ENCODE results near the gene TRPC4AP. TPM values are rescaled to one million over a fixed set of nuclear protein-coding genes. Genes with fewer than 3 reads are reported as not detected.

TRPC4AP gene
- total RNA-seq, 1 experiment from 2014 or later, result 48.6 TPM

DNA sequence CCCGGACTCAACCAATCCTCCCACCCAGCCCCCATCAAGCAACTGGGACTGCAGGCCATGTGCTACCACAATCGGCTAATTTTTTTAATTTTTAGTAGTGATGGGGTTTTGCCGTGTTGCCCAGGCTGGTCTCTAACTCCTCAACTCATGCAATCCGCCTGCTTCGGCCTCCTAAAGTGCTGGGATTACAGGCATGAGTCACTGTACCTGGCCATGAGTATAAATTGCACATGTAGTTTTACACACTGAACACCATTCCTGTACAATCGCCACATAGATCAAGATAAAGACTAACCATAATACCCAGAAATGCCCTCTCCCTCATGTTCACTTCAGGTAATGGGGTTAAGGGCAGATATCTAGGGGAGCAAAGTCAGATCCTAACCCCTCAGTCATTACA lies 26.4 kb downstream of the TRPC4AP start:
- no peak overlapping the region for H2AFZ ChIP-seq (ENCODE audit: low read depth, low read length, poor library complexity, severe bottlenecking)
- H3K4me2 ChIP-seq (ENCODE audit: low read length), result no peak overlapping the region
- no peak overlapping the region for H3K27ac ChIP-seq (ENCODE audit: low read depth, low read length)
- RAD21 ChIA-PET (ENCODE audit: low non-redundant PET in 1 of 2, low total read pairs in 2 of 2, uncharacterized antibody in 2 of 2, unreplicated experiment in 2 of 2), result no interaction called here
- H3K9me3 ChIP-seq (ENCODE audit: control insufficient read depth in 1 of 2, insufficient read depth in 1 of 2, low read depth in 1 of 2, low read length in 2 of 2), result no peaks in the 10 kb centered on the region
- H3K9ac ChIP-seq (ENCODE audit: low read length), result no peak overlapping the region
- DNase-seq (ENCODE audit: low read depth, low spot score) (no peak), ATAC-seq (no peak)
- BruUV-seq (replicated peaks), result no TSS peak
- H3K4me3 ChIP-seq (replicated peaks in 1 of 2; ENCODE audit: low read depth in 1 of 2, low read length in 2 of 2), result no peak overlapping the region
- CTCF ChIA-PET, result no interaction called here
- no peaks in the 10 kb centered on the region for H3K4me1 ChIP-seq (ENCODE audit: control insufficient read depth in 1 of 2, insufficient read depth in 2 of 2, low read length in 2 of 2)
- no peaks in the 10 kb centered on the region for H3K9me2 ChIP-seq (ENCODE audit: insufficient read depth)
- intact Hi-C loops (cut with micrococcal nuclease), result no loop called here
- POLR2A ChIA-PET, result no interaction called here
- no peaks in the 10 kb centered on the region for H3K27me3 ChIP-seq (ENCODE audit: insufficient read depth, low read length)
- H4K20me1 ChIP-seq (ENCODE audit: insufficient read depth), result peaks cover 13% of the 10 kb centered on the region; the same call in 1 of the 2 replicates
- peaks cover 68% of the 10 kb centered on the region for H3K79me2 ChIP-seq (ENCODE audit: insufficient read depth, low read length)
- peaks cover 0 to 3% of the 10 kb centered on the region in 2 experiments; a peak in 2 of 4 replicates for H3K36me3 ChIP-seq (ENCODE audit: control insufficient read depth in 1 of 2, insufficient read depth in 2 of 2, low read length in 2 of 2)
- no peak for TF ChIP-seq CBX3 (IDR thresholded peaks at IDR 0.05; ENCODE audit: low read depth)
- TF ChIP-seq ELF1 (IDR thresholded peaks at IDR 0.05; ENCODE audit: borderline replicate concordance, low read depth), result no peak
- no peak for TF ChIP-seq EGR1 (IDR thresholded peaks at IDR 0.05; ENCODE audit: low read depth)
- no peak for TF ChIP-seq YY1 (IDR thresholded peaks at IDR 0.05; ENCODE audit: extremely low read depth, insufficient replicate concordance, low read depth, low read length)
- TF ChIP-seq FOSL1 (IDR thresholded peaks at IDR 0.05; ENCODE audit: low read depth), result no peak

DNA sequence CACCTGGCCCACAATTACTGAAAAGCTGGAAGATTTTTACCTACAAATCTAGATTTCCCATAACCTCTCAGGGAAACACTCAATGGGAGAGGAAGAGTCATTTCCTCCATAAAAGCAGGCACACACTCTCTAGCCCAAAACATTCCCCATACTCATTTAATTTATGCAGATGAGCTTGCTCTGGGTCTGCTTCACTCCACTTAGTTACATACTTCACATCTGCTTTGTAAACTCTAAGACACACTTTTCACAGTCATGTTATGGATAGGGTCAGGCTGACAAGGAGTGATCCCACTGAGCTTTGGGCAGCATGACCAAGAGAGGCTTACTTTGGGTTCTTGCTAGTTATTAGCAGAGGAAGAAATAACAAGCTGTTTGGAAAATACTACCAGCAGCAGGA lies 27.4 kb downstream of the TRPC4AP start:
- intact Hi-C loops (cut with micrococcal nuclease), result no loop called here
- no peaks in the 10 kb centered on the region for H3K4me1 ChIP-seq (ENCODE audit: control insufficient read depth in 1 of 2, insufficient read depth in 2 of 2, low read length in 2 of 2)
- H3K4me2 ChIP-seq (ENCODE audit: low read length), result no peak overlapping the region
- ChIA-PET RAD21 (ENCODE audit: low non-redundant PET in 1 of 2, low total read pairs in 2 of 2, uncharacterized antibody in 2 of 2, unreplicated experiment in 2 of 2) (no interaction called here), CTCF (interaction anchor here (0.6 kb wide), 1 partner anchor 31 kb away, joined by 3 read pairs; no protein-coding TSS in a partner anchor), POLR2A (no interaction called here)
- no peak overlapping the region for H3K4me3 ChIP-seq (replicated peaks in 1 of 2; ENCODE audit: low read depth in 1 of 2, low read length in 2 of 2)
- no peaks in the 10 kb centered on the region for H3K27me3 ChIP-seq (ENCODE audit: insufficient read depth, low read length)
- peaks cover 0 to 3% of the 10 kb centered on the region in 2 experiments; a peak in 2 of 4 replicates for H3K36me3 ChIP-seq (ENCODE audit: control insufficient read depth in 1 of 2, insufficient read depth in 2 of 2, low read length in 2 of 2)
- no peak for ATAC-seq
- DNase-seq (ENCODE audit: low read depth, low spot score), result no peak
- no peak overlapping the region for H2AFZ ChIP-seq (ENCODE audit: low read depth, low read length, poor library complexity, severe bottlenecking)
- H3K79me2 ChIP-seq (ENCODE audit: insufficient read depth, low read length), result peaks cover 75% of the 10 kb centered on the region
- no peak overlapping the region for H3K27ac ChIP-seq (ENCODE audit: low read depth, low read length)
- TF ChIP-seq POLR2A (IDR thresholded peaks at IDR 0.05; ENCODE audit: borderline replicate concordance, extremely low read depth, insufficient read depth, insufficient read length), result no peak
- TF ChIP-seq ELF1 (IDR thresholded peaks at IDR 0.05; ENCODE audit: borderline replicate concordance, low read depth), result no peak
- no peak for TF ChIP-seq SRF (IDR thresholded peaks at IDR 0.05; ENCODE audit: low read depth)
- no peak for TF ChIP-seq YY1 (IDR thresholded peaks at IDR 0.05; ENCODE audit: extremely low read depth, insufficient replicate concordance, low read depth, low read length)
- TF ChIP-seq EZH2phosphoT487 (IDR thresholded peaks at IDR 0.05; ENCODE audit: borderline replicate concordance), result no peak
- no peak for TF ChIP-seq CEBPB (IDR thresholded peaks at IDR 0.05; ENCODE audit: low read depth)
- no TSS peak for BruUV-seq (replicated peaks)
- no peaks in the 10 kb centered on the region for H3K9me2 ChIP-seq (ENCODE audit: insufficient read depth)
- H3K9me3 ChIP-seq (ENCODE audit: control insufficient read depth in 1 of 2, insufficient read depth in 1 of 2, low read depth in 1 of 2, low read length in 2 of 2), result no peaks in the 10 kb centered on the region
- no peak overlapping the region for H3K9ac ChIP-seq (ENCODE audit: low read length)
- peaks cover 10% of the 10 kb centered on the region; the same call in 1 of the 2 replicates for H4K20me1 ChIP-seq (ENCODE audit: insufficient read depth)
